Liver (tissue), 9 donors: ENCODE data around the gene CLEC4G. TPM values are rescaled to one million over a fixed set of nuclear protein-coding genes. Genes with fewer than 3 reads are reported as not detected.
A peak's percentile ranks its signal among the peaks of the same experiment; 100 is the strongest.

ENCODE experiments used
- DNase-seq: peaks from one replicate; pipeline ENCODE4 v3.0.0-alpha.2; 2017; ENCODE audit warnings: low spot score
- H3K27ac ChIP-seq, 2 donors: one replicate each; pipeline ENCODE4 v1.7.0; 2013; ENCODE audit warnings: inconsistent platforms in 2 of 2, low read length in 2 of 2, control low read depth in 1 of 2, low read depth in 1 of 2, mild to moderate bottlenecking in 1 of 2
- H3K27me3 ChIP-seq, 4 donors: one replicate each; pipeline versions ENCODE4 v1.6.1 to v1.7.0; 2013; ENCODE audit warnings: low read length in 3 of 4, inconsistent platforms in 1 of 4, mild to moderate bottlenecking in 1 of 4, moderate library complexity in 1 of 4; ENCODE audit not compliant: control insufficient read depth in 4 of 4, insufficient read depth in 4 of 4
- H3K36me3 ChIP-seq, 4 donors: one replicate each; pipeline versions ENCODE4 v1.6.1 to v1.7.0; 2013; ENCODE audit warnings: low read length in 3 of 4, mild to moderate bottlenecking in 3 of 4, low read depth in 1 of 4, moderate library complexity in 1 of 4; ENCODE audit not compliant: control insufficient read depth in 4 of 4, insufficient read depth in 3 of 4
- H3K4me1 ChIP-seq, 4 donors: one replicate each; pipeline versions ENCODE4 v1.6.1 to v1.7.0; 2013; ENCODE audit warnings: low read length in 3 of 4, mild to moderate bottlenecking in 3 of 4, moderate library complexity in 1 of 4; ENCODE audit not compliant: control insufficient read depth in 4 of 4, insufficient read depth in 4 of 4
- H3K4me3 ChIP-seq, 3 donors: one replicate each; pipeline versions ENCODE4 v1.6.1 to v1.7.0; 2013; ENCODE audit warnings: low read length in 3 of 3, control low read depth in 1 of 3, low read depth in 1 of 3, mild to moderate bottlenecking in 1 of 3
- H3K9ac ChIP-seq, 2 donors: one replicate each; pipeline ENCODE4 v1.7.0; 2013; ENCODE audit warnings: low read length in 2 of 2, mild to moderate bottlenecking in 2 of 2, moderate library complexity in 2 of 2, control low read depth in 1 of 2, low read depth in 1 of 2
- H3K9me3 ChIP-seq, 4 donors: one replicate each; pipeline versions ENCODE4 v1.6.1 to v1.7.0; 2013; ENCODE audit warnings: low read length in 3 of 4; ENCODE audit not compliant: control insufficient read depth in 4 of 4
- EGR1 ChIP-seq, 2 donors: IDR thresholded peaks; 2 replicates each; pipeline ENCODE4 v1.6.1; 2016 to 2018; ENCODE audit warnings: antibody characterized with exemption in 2 of 2, low read depth in 2 of 2
- FOXA1 ChIP-seq: IDR thresholded peaks from 2 replicates; pipeline ENCODE4 v1.6.1; 2016; ENCODE audit warnings: antibody characterized with exemption
- FOXA2 ChIP-seq: IDR thresholded peaks from 2 replicates; pipeline ENCODE4 v1.6.1; 2016; ENCODE audit warnings: antibody characterized with exemption
- GABPA ChIP-seq, 2 donors: IDR thresholded peaks in 1 of 2; conservative IDR thresholded peaks in 1 of 2; 2 replicates each; pipeline ENCODE4 v1.6.1; 2016; ENCODE audit warnings: antibody characterized with exemption in 2 of 2, mild to moderate bottlenecking in 1 of 2, moderate library complexity in 1 of 2
- HNF4A ChIP-seq, 2 donors: conservative IDR thresholded peaks; 2 replicates each; pipeline ENCODE4 v1.6.1; 2016; ENCODE audit warnings: antibody characterized with exemption in 2 of 2, mild to moderate bottlenecking in 2 of 2
- HNF4G ChIP-seq: IDR thresholded peaks from 2 replicates; pipeline ENCODE4 v1.6.1; 2016; ENCODE audit warnings: antibody characterized with exemption
- JUND ChIP-seq, 2 donors: IDR thresholded peaks; 2 replicates each; pipeline ENCODE4 v1.6.1; 2016; ENCODE audit warnings: antibody characterized with exemption in 2 of 2
- MAX ChIP-seq: IDR thresholded peaks from 2 replicates; pipeline ENCODE4 v1.6.1; 2016; ENCODE audit warnings: antibody characterized with exemption
- NR2F2 ChIP-seq: IDR thresholded peaks from 2 replicates; pipeline ENCODE4 v1.6.1; 2016; ENCODE audit warnings: antibody characterized with exemption
- REST ChIP-seq: IDR thresholded peaks from 2 replicates; pipeline ENCODE4 v1.6.1; 2016; ENCODE audit warnings: antibody characterized with exemption, mild to moderate bottlenecking
- RXRA ChIP-seq, 2 donors: IDR thresholded peaks; 2 replicates each; pipeline ENCODE4 v1.6.1; 2017 to 2018; ENCODE audit warnings: antibody characterized with exemption in 2 of 2, mild to moderate bottlenecking in 1 of 2
- SP1 ChIP-seq: IDR thresholded peaks from 2 replicates; pipeline ENCODE4 v1.6.1; 2018; ENCODE audit warnings: antibody characterized with exemption, mild to moderate bottlenecking
- TAF1 ChIP-seq: conservative IDR thresholded peaks from 2 replicates; pipeline ENCODE4 v1.6.1; 2016; ENCODE audit warnings: antibody characterized with exemption, mild to moderate bottlenecking
- YY1 ChIP-seq: IDR thresholded peaks from 2 replicates; pipeline ENCODE4 v1.6.1; 2016; ENCODE audit warnings: antibody characterized with exemption, mild to moderate bottlenecking
- WGBS: extraction: QIAGEN DNeasy Blood & Tissue Kit; methylation state at CpG from one replicate; pipeline ENCODE4 v1.1.7; 2013; 5-methylcytosine and 5-hydroxymethylcytosine counted together
- polyA plus RNA-seq, 2 donors: library from polyadenylated mRNA; stranded (reverse) in 1 of 2; unstranded in 1 of 2; fragments of 200-250 nt in 1 of 2; fragments of >200 nt in 1 of 2; fragmentation: Nextera tagmentation in 1 of 2; extraction: Ambion mirVana in 1 of 2; gene quantifications; one replicate each; pipeline versions ENCODE4 v1.2.1 to v1.2.3, GENCODE V29; 2013 to 2015
- total RNA-seq, 2 donors: library from RNA; depleted of rRNA; stranded (reverse); fragments of >200 nt; gene quantifications; one replicate each; pipeline ENCODE4 v1.2.3, GENCODE V29; 2014
- TF ChIP-seq, protein P1 (sequence below): IDR thresholded peaks from 2 replicates; pipeline ENCODE4 v1.6.1; 2016; ENCODE audit warnings: antibody characterized with exemption
- donor health status: healthy.
- donor health status: healthy.
- donor health status: healthy.
- donor health status: healthy.
- donor health status: healthy.

CLEC4G gene
- total and polyA plus RNA-seq, 4 donors, result 7.7 to 69.0 (median 45.6) TPM

DNA sequence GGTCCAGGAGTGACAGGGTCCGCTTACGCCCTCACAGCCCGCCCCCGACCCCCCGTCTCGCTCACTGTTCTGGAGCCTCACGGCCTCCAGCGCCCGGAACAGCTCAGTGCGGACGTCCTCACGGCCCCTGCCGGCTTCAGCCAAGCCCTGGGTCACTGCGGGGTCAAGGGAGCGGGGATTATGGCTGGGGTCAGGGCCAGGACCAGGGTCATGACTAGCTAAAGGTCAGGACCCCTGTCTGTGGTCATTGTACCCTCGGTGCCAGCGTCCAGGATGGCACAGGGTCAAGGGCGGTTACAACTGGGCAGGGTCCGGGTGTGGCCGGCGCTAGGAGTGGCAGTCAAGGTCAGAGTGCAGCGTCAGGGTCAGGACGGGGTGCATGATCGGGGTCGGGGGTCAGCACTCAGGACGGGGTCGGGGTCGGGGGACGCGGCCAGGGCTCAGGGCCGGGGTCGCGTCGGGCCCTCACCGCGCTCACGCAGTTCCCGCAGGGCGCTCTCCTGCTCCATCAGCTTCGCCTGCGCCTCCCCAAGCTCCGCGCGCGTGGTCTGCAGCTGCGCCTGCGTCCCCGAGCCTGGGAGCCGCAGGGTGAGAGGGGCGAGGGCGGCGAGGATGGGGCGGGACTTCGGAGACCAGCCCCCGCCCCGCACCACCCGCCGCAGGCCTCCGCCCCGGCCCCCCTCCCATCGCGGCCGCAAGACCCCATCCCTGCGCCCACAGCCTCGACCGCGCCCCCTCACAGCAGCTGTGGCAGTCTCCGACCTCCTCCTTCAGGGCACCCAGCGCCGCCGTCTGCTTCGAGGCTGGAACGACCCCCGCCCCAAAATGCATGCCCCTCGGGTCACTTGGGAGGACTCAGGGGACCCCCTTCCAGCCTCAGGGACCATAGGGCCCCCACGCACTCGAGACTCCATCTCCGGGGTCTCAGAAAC lies 1.4 kb downstream of the CLEC4G start:
- no peak for DNase-seq
- peaks cover 0 to 9% (median 2%) of the 10 kb centered on the region in 4 donors for H3K27me3 ChIP-seq
- no peaks in the 10 kb centered on the region for H3K9me3 ChIP-seq
- peaks cover 0 to 2% (median 0%) of the 10 kb centered on the region in 4 donors for H3K4me1 ChIP-seq
- TF ChIP-seq REST (no peak), NR2F2 (peak; percentile 44)
- 5% methylated on average over 78 of the region's 78 CpGs for whole genome bisulfite sequencing
- H3K36me3 ChIP-seq, result no peaks in the 10 kb centered on the region
- H3K27ac ChIP-seq, result no peak overlapping the region
- peak overlapping the region in 1 of 3 donors; percentile 11 for H3K4me3 ChIP-seq
- no peak overlapping the region for H3K9ac ChIP-seq

DNA sequence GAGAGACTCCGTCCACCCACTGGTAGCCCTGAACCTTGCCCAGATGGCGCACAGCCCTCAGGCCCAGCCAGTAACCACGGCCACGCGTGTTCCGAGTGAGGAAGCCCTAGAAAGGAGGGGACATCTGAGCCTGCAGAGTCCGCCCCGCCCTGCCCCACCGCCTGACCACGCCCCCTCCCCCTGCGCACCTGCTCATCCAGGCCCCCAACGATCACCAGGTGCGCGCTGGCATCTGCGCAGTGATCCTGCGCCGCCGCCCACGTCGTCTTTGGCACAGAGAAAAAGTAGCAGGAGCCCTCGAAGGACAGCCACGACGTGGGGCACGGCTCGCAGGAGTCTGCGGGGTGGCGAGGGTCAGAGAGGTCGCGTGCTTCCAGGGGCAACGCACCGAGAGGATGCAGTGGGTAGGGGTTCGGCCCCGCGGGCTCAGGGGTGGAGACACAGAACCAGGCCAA lies 2.1 kb downstream of the CLEC4G start:
- WGBS, result 6% methylated on average over 34 of the region's 34 CpGs

More for the DNA sequence above, 2.1 kb downstream of the CLEC4G start:
- H3K9me3 ChIP-seq, result no peaks in the 10 kb centered on the region
- peak overlapping the region in 1 of 3 donors; percentile 11 for H3K4me3 ChIP-seq
- no peak overlapping the region for H3K9ac ChIP-seq
- H3K4me1 ChIP-seq, result peaks cover 0 to 2% (median 0%) of the 10 kb centered on the region in 4 donors
- no peaks in the 10 kb centered on the region for H3K36me3 ChIP-seq
- TF ChIP-seq YY1, result no peak
- TF ChIP-seq RXRA (IDR thresholded peaks at IDR 0.05), result no peak
- no peak for TF ChIP-seq REST
- TF ChIP-seq FOXA1, result no peak
- no peak for TF ChIP-seq HNF4A (conservative IDR thresholded peaks at IDR 0.05)
- no peak for TF ChIP-seq TAF1
- TF ChIP-seq JUND (IDR thresholded peaks at IDR 0.05), result no peak
- no peak for TF ChIP-seq MAX
- TF ChIP-seq EGR1 (IDR thresholded peaks at IDR 0.05; ENCODE audit: low read depth in 2 of 2), result no peak
- no peak for TF ChIP-seq GABPA (IDR thresholded peaks at IDR 0.05 in 1 of 2, conservative IDR thresholded peaks at IDR 0.05 in 1 of 2)
- no peak for TF ChIP-seq NR2F2
- no peak for TF ChIP-seq SP1
- no peak for TF ChIP-seq FOXA2
- TF ChIP-seq HNF4G, result no peak
- TF ChIP-seq, protein P1, sequence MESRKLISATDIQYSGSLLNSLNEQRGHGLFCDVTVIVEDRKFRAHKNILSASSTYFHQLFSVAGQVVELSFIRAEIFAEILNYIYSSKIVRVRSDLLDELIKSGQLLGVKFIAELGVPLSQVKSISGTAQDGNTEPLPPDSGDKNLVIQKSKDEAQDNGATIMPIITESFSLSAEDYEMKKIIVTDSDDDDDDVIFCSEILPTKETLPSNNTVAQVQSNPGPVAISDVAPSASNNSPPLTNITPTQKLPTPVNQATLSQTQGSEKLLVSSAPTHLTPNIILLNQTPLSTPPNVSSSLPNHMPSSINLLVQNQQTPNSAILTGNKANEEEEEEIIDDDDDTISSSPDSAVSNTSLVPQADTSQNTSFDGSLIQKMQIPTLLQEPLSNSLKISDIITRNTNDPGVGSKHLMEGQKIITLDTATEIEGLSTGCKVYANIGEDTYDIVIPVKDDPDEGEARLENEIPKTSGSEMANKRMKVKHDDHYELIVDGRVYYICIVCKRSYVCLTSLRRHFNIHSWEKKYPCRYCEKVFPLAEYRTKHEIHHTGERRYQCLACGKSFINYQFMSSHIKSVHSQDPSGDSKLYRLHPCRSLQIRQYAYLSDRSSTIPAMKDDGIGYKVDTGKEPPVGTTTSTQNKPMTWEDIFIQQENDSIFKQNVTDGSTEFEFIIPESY, result no peak
- peaks cover 0 to 9% (median 2%) of the 10 kb centered on the region in 4 donors for H3K27me3 ChIP-seq
- H3K27ac ChIP-seq, result no peak overlapping the region
- no peak for DNase-seq
